Endothelial cell of umbilical vein (primary cell): ENCODE data around the gene MUL1. TPM values are rescaled to one million over a fixed set of nuclear protein-coding genes. Genes with fewer than 3 reads are reported as not detected.

Source experiments
- BruUV-seq: library from RNA; stranded (reverse); fragments of 400-500 nt; replicated peaks from 2 replicates; lab custom pipeline; 2021; lab: Mats Ljungman, UMichigan
- CTCF ChIA-PET: fragments of 300-600, 350-600 bp; sonication (Branson Sonifier 250); formaldehyde crosslinking; loops from one replicate; lab custom pipeline; 2021; ENCODE audit warnings: antibody characterized with exemption, inconsistent platforms; lab: Charles Lee
- POLR2A ChIA-PET: fragments of 300-600, 350-600 bp; sonication (Branson Sonifier 250); formaldehyde crosslinking; loops from one replicate; lab custom pipeline; 2021; ENCODE audit warnings: antibody characterized with exemption, inconsistent platforms; lab: Charles Lee
- DNase-seq: peaks from one replicate; pipeline ENCODE4 v3.0.0-alpha.2; 2011; ENCODE audit warnings: low read depth, low spot score
- FAIRE-seq: peaks from 2 replicates; lab custom pipeline; 2011; peaks lifted over from hg19 to GRCh38; lab: Jason Lieb, UNC
- H2AFZ ChIP-seq: 2 replicates; pipeline ENCODE4 v1.6.0; 2012; ENCODE audit warnings: low read depth, low read length, control low read depth, inconsistent platforms
- H3K27ac ChIP-seq: 2 replicates; pipeline ENCODE4 v1.5.1; 2011; ENCODE audit warnings: low read depth, mild to moderate bottlenecking, control low read depth, low read length, moderate library complexity; ENCODE audit not compliant: insufficient read depth
- H3K27me3 ChIP-seq, 2 experiments: 2 replicates each; pipeline versions ENCODE4 v1.6.0 to v1.6.1; 2011; ENCODE audit warnings: low read length in 2 of 2, mixed read lengths in 1 of 2; ENCODE audit not compliant: control insufficient read depth in 2 of 2, insufficient read depth in 2 of 2
- H3K36me3 ChIP-seq, 2 experiments: 2 replicates in 1 of 2; 3 replicates in 1 of 2; pipeline ENCODE4 v1.5.1; 2011; ENCODE audit warnings: low read length in 2 of 2, mild to moderate bottlenecking in 1 of 2, moderate library complexity in 1 of 2; ENCODE audit not compliant: control insufficient read depth in 2 of 2, insufficient read depth in 2 of 2; ENCODE audit errors: extremely low read depth in 1 of 2
- H3K4me1 ChIP-seq: 3 replicates; pipeline ENCODE4 v1.5.1; 2011; ENCODE audit warnings: mild to moderate bottlenecking, low read length; ENCODE audit not compliant: control insufficient read depth, insufficient read depth; ENCODE audit errors: extremely low read depth
- H3K4me2 ChIP-seq: 2 replicates; pipeline ENCODE4 v1.6.1; 2011; ENCODE audit warnings: low read length, control low read depth, mixed read lengths; ENCODE audit not compliant: insufficient read depth
- H3K4me3 ChIP-seq, 3 experiments: fragments of 200-600 bp in 1 of 3; sonication (generic), shearing (Covaris generic) in 1 of 3; replicated peaks in 1 of 3; 2 replicates each; pipeline ENCODE4 v1.5.1; 2011 to 2016; ENCODE audit warnings: control low read depth in 3 of 3, low read length in 3 of 3, mild to moderate bottlenecking in 2 of 3, inconsistent platforms in 1 of 3, low read depth in 1 of 3, moderate library complexity in 1 of 3; ENCODE audit not compliant: insufficient read depth in 1 of 3
- H3K79me2 ChIP-seq: 2 replicates; pipeline ENCODE4 v1.6.0; 2012; ENCODE audit warnings: low read length, inconsistent platforms; ENCODE audit not compliant: control insufficient read depth, insufficient read depth
- H3K9ac ChIP-seq: replicated peaks from 2 replicates; pipeline ENCODE3; 2011; ENCODE audit warnings: low read length, control low read depth; ENCODE audit not compliant: insufficient read depth; ENCODE audit errors: extremely low read depth
- H3K9me1 ChIP-seq: replicated peaks from 3 replicates; pipeline ENCODE4 v1.6.0; 2011; ENCODE audit warnings: mild to moderate bottlenecking, low read length; ENCODE audit not compliant: control insufficient read depth, insufficient read depth; ENCODE audit errors: extremely low read depth
- H3K9me3 ChIP-seq: replicated peaks from 2 replicates; pipeline ENCODE4 v1.5.1; 2012; ENCODE audit warnings: low read length, inconsistent platforms; ENCODE audit not compliant: control insufficient read depth, insufficient read depth
- H4K20me1 ChIP-seq: replicated peaks from 2 replicates; pipeline ENCODE3; 2011; ENCODE audit warnings: mild to moderate bottlenecking, low read length; ENCODE audit not compliant: control insufficient read depth, insufficient read depth; ENCODE audit errors: extremely low read depth
- EZH2 ChIP-seq: IDR thresholded peaks from 2 replicates; pipeline ENCODE4 v1.6.1; 2012; ENCODE audit warnings: borderline replicate concordance, low read depth, mild to moderate bottlenecking, moderate library complexity, low read length, inconsistent platforms; ENCODE audit not compliant: severe bottlenecking
- FOS ChIP-seq: IDR thresholded peaks from 2 replicates; pipeline ENCODE4 v1.6.1; 2011; ENCODE audit warnings: mild to moderate bottlenecking, low read length, moderate library complexity, borderline replicate concordance; ENCODE audit not compliant: insufficient read depth
- GATA2 ChIP-seq: IDR thresholded peaks from 2 replicates; pipeline ENCODE4 v1.7.0; 2011; ENCODE audit warnings: low read depth, mild to moderate bottlenecking, moderate library complexity, mixed read lengths, low read length; ENCODE audit not compliant: insufficient read length, insufficient read depth
- JUN ChIP-seq: IDR thresholded peaks from 2 replicates; pipeline ENCODE4 v1.6.1; 2011; ENCODE audit warnings: borderline replicate concordance, low read depth; ENCODE audit not compliant: insufficient read length, insufficient read depth
- MYC ChIP-seq: IDR thresholded peaks from one replicate; pipeline ENCODE4 v1.6.1; 2011; ENCODE audit warnings: mild to moderate bottlenecking, low read depth, low read length
- POLR2A ChIP-seq: IDR thresholded peaks from 2 replicates; pipeline ENCODE4 v1.6.1; 2012; ENCODE audit warnings: low read depth, mild to moderate bottlenecking, control low read depth, low read length
- POLR2AphosphoS5 ChIP-seq: IDR thresholded peaks from 2 replicates; pipeline ENCODE4 v1.6.1; 2012; ENCODE audit warnings: low read depth, mild to moderate bottlenecking, control low read depth, low read length, moderate library complexity; ENCODE audit not compliant: insufficient read depth
- dilution Hi-C: fragments of 300-500 bp; cut with MboI; formaldehyde crosslinking; loops from one replicate; pipeline ENCODE4 v1.15.0; 2019; ENCODE audit warnings: low sequenced_read_pairs; ENCODE audit not compliant: extremely low pct_ligation_motif_present
- intact Hi-C: fragments of 100-400 bp; cut with micrococcal nuclease; formaldehyde crosslinking; loops from one replicate; pipeline ENCODE4 v1.10.0; 2022
- polyA plus RNA-seq, 4 experiments: library from polyadenylated mRNA; depleted of rRNA in 3 of 4; stranded (reverse) in 3 of 4; unstranded in 1 of 4; fragments of >200 nt; gene quantifications; 2 replicates each; pipeline versions ENCODE4 v1.2.1 to v1.2.3, GENCODE V29; 2011 to 2012; ENCODE audit warnings: missing spikeins in 1 of 4
- total RNA-seq: library from RNA; stranded (reverse); gene quantifications from 2 replicates; pipeline ENCODE4 v1.2.3, GENCODE V29; 2021
- TF ChIP-seq, protein P1 (sequence below), 2 donors: IDR thresholded peaks; 1 replicate in 1 of 2; 2 replicates in 1 of 2; pipeline ENCODE4 v1.5.1; 2011; ENCODE audit warnings: low read length in 2 of 2, mild to moderate bottlenecking in 2 of 2, moderate library complexity in 2 of 2, control low read depth in 1 of 2, inconsistent platforms in 1 of 2, low read depth in 1 of 2; ENCODE audit not compliant: insufficient read depth in 1 of 2; ENCODE audit errors: extremely low read depth in 1 of 2
- TF ChIP-seq, protein P2 (sequence below): IDR thresholded peaks from 2 replicates; pipeline ENCODE4 v1.6.1; 2011; ENCODE audit not compliant: insufficient read depth, insufficient read length

MUL1 gene
- total and polyA plus RNA-seq, 2 donors (not counting 3 experiments of a cell fraction or from before 2014, with no cell fraction given) = 28.3 to 29.5 TPM

DNA sequence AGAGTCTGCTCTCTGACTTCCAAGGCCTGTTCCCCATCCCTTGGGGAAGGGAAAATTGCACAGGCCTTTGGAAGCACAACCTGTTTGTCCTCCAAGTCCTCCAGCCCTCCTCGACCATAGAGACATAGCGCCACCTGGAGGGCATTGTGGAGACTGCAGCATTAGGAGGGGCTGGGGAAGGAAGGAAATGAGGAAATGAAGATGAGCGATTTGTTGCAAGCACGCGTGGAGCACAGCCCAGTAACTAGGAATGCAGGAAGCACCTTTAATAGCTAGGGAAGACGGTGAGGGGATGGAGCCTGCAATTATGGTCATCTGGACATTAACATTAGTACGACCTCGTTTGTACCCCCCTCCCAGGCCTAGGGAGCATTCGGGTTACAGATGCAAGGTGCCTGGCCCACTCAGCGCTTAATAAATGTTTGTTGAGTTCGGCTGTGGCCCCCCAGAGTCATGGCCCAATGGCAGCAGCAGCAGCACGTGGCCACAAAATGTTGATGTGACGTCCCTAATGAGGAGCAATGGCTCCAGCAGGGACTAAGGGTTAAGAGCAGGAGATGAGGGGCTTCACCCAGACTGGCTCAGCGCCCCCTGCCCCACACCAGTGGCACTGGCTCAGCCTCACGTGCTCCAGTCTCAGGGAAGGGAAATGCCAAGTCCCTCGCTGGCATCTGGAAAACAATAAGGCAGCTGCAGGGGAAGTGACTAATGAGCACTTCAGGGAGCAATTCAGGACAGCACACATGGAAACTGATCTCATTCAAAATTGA lies 13.9 kb downstream of the MUL1 start:
- ChIA-PET POLR2A (interaction anchor here (1.1 to 1.6 kb wide), 3 partner anchors 8 to 11 kb away, joined by 3 to 4 read pairs (median 4); partner anchors contain the start of gene CAMK2N1), CTCF (interaction anchor here (0.6 to 6.7 kb wide), 34 partner anchors 10 to 612 kb away, joined by 3 to 81 read pairs (median 4); partner anchors contain the start of genes CAMK2N1, MUL1 and OTUD3)
- Histone ChIP-seq H3K4me1 (peaks cover 23% of the 10 kb centered on the region), H3K27ac (peak overlapping the region; percentile 90), H3K9me1 (no peaks in the 10 kb centered on the region), H3K36me3 (peaks cover 0 to 1% of the 10 kb centered on the region in 2 experiments), H2AFZ (peak overlapping the region; percentile 0), H3K79me2 (no peaks in the 10 kb centered on the region), H3K27me3 (no peaks in the 10 kb centered on the region), H3K4me2 (peak overlapping the region; percentile 57), H4K20me1 (no peaks in the 10 kb centered on the region), H3K4me3 (peak overlapping the region in 1 of 3 experiments; percentile 13), H3K9me3 (no peaks in the 10 kb centered on the region), H3K9ac (peak overlapping the region; percentile 64)
- peak; percentile 98 for DNase-seq
- BruUV-seq = TSS peak; percentile 32
- intact Hi-C loops = loop anchor here (1.0 to 10.0 kb wide), 14 partner anchors 8 to 729 kb away; partner anchors contain the start of genes CAMK2N1, MUL1 and OTUD3
- TF ChIP-seq POLR2A (no peak), GATA2 (no peak), JUN (peak; percentile 90), EZH2 (no peak), POLR2AphosphoS5 (peak; percentile 90), MYC (peak; percentile 75), FOS (peak; percentile 82)
- TF ChIP-seq, protein P1, sequence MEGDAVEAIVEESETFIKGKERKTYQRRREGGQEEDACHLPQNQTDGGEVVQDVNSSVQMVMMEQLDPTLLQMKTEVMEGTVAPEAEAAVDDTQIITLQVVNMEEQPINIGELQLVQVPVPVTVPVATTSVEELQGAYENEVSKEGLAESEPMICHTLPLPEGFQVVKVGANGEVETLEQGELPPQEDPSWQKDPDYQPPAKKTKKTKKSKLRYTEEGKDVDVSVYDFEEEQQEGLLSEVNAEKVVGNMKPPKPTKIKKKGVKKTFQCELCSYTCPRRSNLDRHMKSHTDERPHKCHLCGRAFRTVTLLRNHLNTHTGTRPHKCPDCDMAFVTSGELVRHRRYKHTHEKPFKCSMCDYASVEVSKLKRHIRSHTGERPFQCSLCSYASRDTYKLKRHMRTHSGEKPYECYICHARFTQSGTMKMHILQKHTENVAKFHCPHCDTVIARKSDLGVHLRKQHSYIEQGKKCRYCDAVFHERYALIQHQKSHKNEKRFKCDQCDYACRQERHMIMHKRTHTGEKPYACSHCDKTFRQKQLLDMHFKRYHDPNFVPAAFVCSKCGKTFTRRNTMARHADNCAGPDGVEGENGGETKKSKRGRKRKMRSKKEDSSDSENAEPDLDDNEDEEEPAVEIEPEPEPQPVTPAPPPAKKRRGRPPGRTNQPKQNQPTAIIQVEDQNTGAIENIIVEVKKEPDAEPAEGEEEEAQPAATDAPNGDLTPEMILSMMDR (IDR thresholded peaks at IDR 0.05; ENCODE audit: extremely low read depth in 1 of 2, insufficient read depth in 1 of 2, low read depth in 1 of 2, low read length in 2 of 2) = peak; percentile 89 to 96
- TF ChIP-seq, protein P2, sequence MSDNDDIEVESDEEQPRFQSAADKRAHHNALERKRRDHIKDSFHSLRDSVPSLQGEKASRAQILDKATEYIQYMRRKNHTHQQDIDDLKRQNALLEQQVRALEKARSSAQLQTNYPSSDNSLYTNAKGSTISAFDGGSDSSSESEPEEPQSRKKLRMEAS = peak; percentile 63
- peak; percentile 97 for FAIRE-seq
- dilution Hi-C loops = no loop called here
